Measurements from ENCODE around the gene PRDM16.

Gene PRDM16

GRCh38 chr1:3187415-3188149, 118.6 kb downstream of the PRDM16 start:
- no peak for DNase-seq
- Histone ChIP-seq H3K27ac (no peak overlapping the region), H3K9me3 (ENCODE audit: severe bottlenecking) (peaks cover 16% of the 10 kb centered on the region), H3K4me3 (ENCODE audit: low read depth, low read length) (no peak overlapping the region), H3K36me3 (no peaks in the 10 kb centered on the region), H3K27me3 (ENCODE audit: insufficient read depth, low read depth, severe bottlenecking) (no peaks in the 10 kb centered on the region)
- TF ChIP-seq CTCF (IDR thresholded peaks at IDR 0.05; ENCODE audit: low read depth, low read length), result no peak

DNA sequence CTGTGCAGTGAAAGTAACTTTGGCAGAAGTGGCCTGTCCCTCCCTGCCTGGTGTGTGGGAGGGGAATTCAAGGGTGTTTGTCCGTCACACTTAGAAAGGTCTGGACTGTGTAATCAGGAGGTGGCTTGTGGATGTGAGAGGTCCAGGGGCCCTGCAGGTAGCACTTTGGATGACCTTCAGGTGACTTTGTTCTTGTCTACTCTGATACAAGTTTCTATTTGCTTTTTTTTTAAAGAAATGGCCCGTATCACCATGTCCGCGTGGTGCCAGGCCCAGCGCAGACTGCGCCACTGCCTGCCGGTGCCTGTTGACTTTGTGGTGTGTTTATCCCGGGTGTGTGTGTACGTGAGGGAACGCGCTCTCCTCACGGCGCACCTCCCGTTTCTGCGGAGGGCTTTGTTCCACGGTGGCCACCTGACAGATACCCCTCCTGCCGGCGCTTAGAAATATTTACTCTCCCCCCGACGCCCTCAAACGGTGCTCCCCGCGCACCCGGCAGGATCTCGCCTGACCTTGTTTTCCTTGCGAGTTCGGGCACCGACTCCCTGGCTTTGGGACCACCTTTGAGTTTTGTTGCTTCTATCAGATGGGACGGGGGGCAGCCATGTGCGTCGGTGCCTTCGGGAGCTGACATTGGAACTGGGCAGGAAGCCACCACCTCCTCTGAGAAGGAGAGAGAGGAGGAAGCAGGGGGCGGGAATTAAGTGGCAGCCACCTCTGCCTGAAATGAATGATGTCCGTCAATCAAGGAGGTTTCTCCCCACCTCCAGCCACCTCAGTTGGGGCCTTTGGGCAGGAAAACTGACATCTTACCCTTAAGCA, 119.4 kb downstream of the PRDM16 start:
- DNase-seq, result no peak
- H3K9me3 ChIP-seq (ENCODE audit: severe bottlenecking), result peaks cover 18% of the 10 kb centered on the region
- H3K36me3 ChIP-seq, result no peaks in the 10 kb centered on the region
- TF ChIP-seq CTCF (IDR thresholded peaks at IDR 0.05; ENCODE audit: low read depth, low read length), result no peak
- H3K27ac ChIP-seq, result no peak overlapping the region
- H3K4me3 ChIP-seq (ENCODE audit: low read depth, low read length), result no peak overlapping the region
- no peaks in the 10 kb centered on the region for H3K27me3 ChIP-seq (ENCODE audit: insufficient read depth, low read depth, severe bottlenecking)

DNA sequence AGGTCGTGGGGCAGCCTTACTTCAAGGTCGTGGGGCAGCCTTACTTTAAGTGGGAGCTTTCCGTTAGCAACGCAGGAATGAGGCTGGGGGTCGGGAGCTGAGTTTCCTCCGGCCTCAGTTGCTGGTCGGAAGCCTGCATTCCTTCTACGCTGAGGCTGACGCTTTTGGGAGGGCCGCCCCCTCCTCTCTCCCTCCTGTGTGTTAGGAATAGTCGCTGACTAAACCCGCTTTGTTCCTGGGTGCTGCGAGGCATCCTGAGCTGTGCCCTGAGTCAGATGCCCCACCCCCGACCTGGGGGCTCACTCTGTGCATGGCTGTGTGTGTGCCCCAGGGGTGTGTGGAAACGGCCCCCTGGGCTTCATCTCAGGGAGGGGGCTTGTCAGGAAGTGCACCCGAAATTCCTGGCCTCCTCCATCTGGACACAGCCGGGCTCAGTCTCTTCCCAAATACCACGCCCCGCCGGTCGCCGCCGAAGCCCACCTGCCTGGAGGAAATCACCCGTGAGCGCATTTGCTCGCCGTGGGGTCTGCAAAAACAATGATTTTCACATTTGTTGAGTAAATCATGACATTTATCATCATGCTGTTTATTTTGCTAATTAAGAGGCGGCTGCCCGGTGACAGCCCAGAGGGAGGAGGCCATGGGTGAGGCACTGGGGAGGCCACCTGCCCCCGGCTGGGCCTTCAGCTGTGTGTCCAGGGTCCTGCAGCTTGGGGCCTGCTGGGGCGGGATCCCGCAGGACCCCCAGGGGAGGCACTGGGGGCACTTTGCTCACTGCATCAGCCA, 121.4 kb downstream of the PRDM16 start:
- H3K27ac ChIP-seq, result no peak overlapping the region
- H3K27me3 ChIP-seq (ENCODE audit: insufficient read depth, low read depth, severe bottlenecking), result no peaks in the 10 kb centered on the region
- no peak overlapping the region for H3K4me3 ChIP-seq (ENCODE audit: low read depth, low read length)
- no peak for TF ChIP-seq CTCF (IDR thresholded peaks at IDR 0.05; ENCODE audit: low read depth, low read length)
- H3K9me3 ChIP-seq (ENCODE audit: severe bottlenecking), result peaks cover 18% of the 10 kb centered on the region
- no peak for DNase-seq
- H3K36me3 ChIP-seq, result no peaks in the 10 kb centered on the region

DNA sequence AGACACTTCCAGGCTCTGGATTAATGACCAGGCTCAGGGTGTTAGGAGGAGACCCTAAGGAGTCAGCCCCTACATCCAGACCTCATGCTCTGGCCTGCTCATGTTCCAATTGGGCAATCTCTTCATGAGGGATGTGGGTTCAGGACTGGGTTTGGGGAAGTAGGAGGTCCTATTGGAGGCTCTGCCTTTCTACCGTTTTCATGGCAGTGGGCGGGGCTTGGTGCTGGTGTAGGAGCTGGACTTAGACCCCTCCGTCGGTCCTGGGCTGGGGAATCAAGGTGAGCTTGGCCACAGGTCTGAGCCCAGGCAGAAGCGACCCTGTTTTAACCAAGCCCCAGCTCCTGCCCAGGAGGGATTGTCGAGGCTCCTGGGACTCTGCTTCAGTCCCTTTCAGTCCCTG, 123.4 kb downstream of the PRDM16 start:
- H3K36me3 ChIP-seq, result no peaks in the 10 kb centered on the region
- no peaks in the 10 kb centered on the region for H3K27me3 ChIP-seq (ENCODE audit: insufficient read depth, low read depth, severe bottlenecking)
- H3K4me3 ChIP-seq (ENCODE audit: low read depth, low read length), result no peak overlapping the region
- no peak for TF ChIP-seq CTCF (IDR thresholded peaks at IDR 0.05; ENCODE audit: low read depth, low read length)
- DNase-seq, result no peak
- no peak overlapping the region for H3K27ac ChIP-seq
- peaks cover 18% of the 10 kb centered on the region for H3K9me3 ChIP-seq (ENCODE audit: severe bottlenecking)

GRCh38 chr1:3192825-3193224, 123.8 kb downstream of the PRDM16 start:
- no peaks in the 10 kb centered on the region for H3K27me3 ChIP-seq (ENCODE audit: insufficient read depth, low read depth, severe bottlenecking)
- H3K4me3 ChIP-seq (ENCODE audit: low read depth, low read length), result no peak overlapping the region
- no peak for TF ChIP-seq CTCF (IDR thresholded peaks at IDR 0.05; ENCODE audit: low read depth, low read length)
- H3K36me3 ChIP-seq, result no peaks in the 10 kb centered on the region
- H3K27ac ChIP-seq, result no peak overlapping the region
- DNase-seq, result no peak
- H3K9me3 ChIP-seq (ENCODE audit: severe bottlenecking), result peaks cover 18% of the 10 kb centered on the region

Data from WERI-Rb-1 (cell line).